Neutrophil (primary cell): ENCODE results near the gene PVALEF.
A peak's percentile ranks its signal among the peaks of the same experiment; 100 is the strongest.
"Not testable (repeated sequence)": the region's sequence is repeated elsewhere in the genome, so short reads cannot be mapped to it uniquely, and the experiment has no call there.

Experiments
- H3K27ac ChIP-seq: fragments of 200-600 bp; sonication (generic); 2 replicates; pipeline ENCODE4 v1.5.1; 2016; ENCODE audit warnings: mild to moderate bottlenecking, moderate library complexity
- H3K27me3 ChIP-seq: fragments of 200-600 bp; sonication (generic); 2 replicates; pipeline ENCODE4 v1.6.0; 2016; ENCODE audit warnings: mild to moderate bottlenecking
- H3K36me3 ChIP-seq: fragments of 200-600 bp; sonication (generic); 2 replicates; pipeline ENCODE4 v1.5.1; 2017
- H3K4me1 ChIP-seq, 2 experiments: fragments of 200-600 bp in 1 of 2; sonication (generic) in 1 of 2; 1 replicate in 1 of 2; 2 replicates in 1 of 2; pipeline versions ENCODE4 v1.5.1 to v1.6.1; 2013 to 2016; ENCODE audit warnings: low read depth in 1 of 2, low read length in 1 of 2, mild to moderate bottlenecking in 1 of 2, moderate library complexity in 1 of 2; ENCODE audit not compliant: control insufficient read depth in 1 of 2, insufficient read depth in 1 of 2
- H3K4me3 ChIP-seq, 2 experiments: fragments of 200-600 bp in 1 of 2; sonication (generic) in 1 of 2; 1 replicate in 1 of 2; 2 replicates in 1 of 2; pipeline ENCODE4 v1.5.1; 2013 to 2016; ENCODE audit warnings: low read depth in 1 of 2, low read length in 1 of 2, mild to moderate bottlenecking in 1 of 2, moderate library complexity in 1 of 2
- H3K9me3 ChIP-seq: fragments of 200-600 bp; sonication (generic); 2 replicates; pipeline ENCODE4 v1.5.1; 2016
- TF ChIP-seq, protein P1 (sequence below): fragments of 200-600 bp; sonication (generic); IDR thresholded peaks from 2 replicates; pipeline ENCODE4 v1.5.1; 2016; ENCODE audit warnings: antibody characterized with exemption

The PVALEF gene

DNA sequence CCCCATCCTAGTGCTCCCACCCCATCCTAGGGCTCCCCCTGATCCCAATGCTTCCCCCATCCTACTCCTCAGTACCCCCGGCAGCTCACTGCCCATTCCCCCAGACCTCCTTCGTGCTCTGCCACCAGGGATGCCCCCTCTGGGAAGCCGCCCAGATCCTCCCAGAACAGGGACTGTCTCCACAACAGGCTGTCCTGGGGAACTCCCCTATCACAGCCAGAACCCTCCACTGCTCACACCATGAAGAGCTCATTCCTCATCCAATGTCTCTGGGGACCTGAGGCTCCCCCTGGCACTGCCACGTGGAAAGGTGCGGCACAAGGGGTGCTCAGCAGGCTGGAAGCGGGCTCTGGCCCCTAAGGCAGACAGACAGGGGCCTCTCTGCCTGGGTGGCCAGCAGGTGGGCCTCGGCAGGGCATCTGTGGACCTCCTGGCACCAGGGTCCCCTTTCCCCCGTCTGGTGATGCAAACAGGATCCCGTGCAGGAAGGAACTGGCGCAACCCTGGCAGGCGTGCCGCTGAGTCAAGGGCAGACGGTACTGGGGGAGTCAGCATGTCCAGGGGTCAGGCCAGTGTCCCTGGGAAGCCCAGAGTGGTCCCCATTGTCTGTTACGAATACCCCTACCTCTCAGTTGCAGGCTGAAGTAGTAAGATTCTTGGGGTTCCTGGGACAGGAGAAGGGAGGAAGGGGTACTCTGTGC, 14.8 kb upstream of the PVALEF start:
- Histone ChIP-seq H3K36me3 (peaks cover 11% of the 10 kb centered on the region), H3K27ac (peak overlapping the region; percentile 96), H3K9me3 (no peaks in the 10 kb centered on the region), H3K4me1 (peaks cover 87 to 89% of the 10 kb centered on the region in 2 experiments), H3K27me3 (no peaks in the 10 kb centered on the region), H3K4me3 (peak overlapping the region; percentile 75 to 84)
- TF ChIP-seq, protein P1, sequence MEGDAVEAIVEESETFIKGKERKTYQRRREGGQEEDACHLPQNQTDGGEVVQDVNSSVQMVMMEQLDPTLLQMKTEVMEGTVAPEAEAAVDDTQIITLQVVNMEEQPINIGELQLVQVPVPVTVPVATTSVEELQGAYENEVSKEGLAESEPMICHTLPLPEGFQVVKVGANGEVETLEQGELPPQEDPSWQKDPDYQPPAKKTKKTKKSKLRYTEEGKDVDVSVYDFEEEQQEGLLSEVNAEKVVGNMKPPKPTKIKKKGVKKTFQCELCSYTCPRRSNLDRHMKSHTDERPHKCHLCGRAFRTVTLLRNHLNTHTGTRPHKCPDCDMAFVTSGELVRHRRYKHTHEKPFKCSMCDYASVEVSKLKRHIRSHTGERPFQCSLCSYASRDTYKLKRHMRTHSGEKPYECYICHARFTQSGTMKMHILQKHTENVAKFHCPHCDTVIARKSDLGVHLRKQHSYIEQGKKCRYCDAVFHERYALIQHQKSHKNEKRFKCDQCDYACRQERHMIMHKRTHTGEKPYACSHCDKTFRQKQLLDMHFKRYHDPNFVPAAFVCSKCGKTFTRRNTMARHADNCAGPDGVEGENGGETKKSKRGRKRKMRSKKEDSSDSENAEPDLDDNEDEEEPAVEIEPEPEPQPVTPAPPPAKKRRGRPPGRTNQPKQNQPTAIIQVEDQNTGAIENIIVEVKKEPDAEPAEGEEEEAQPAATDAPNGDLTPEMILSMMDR = no peak

DNA sequence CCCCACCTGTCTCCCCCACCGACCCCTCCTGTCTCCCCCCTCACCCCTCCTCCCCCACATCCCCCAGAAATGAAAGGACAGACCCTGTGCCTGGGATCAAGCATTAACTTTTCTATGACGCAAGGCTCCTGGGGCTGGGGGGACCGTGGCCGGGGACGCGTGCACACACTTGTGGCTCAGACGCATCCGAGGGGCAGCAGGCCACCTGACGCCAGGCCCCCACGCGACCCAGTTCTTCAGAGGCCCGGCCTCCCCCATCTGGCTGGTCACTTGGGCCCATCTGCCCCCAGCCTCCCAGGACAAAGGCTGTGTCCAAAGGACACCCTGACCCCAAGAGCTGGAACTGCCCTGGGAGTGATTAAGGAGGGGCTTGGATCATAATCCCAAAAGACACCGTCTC, 14.0 kb upstream of the PVALEF start:
- Histone ChIP-seq H3K27me3 (no peaks in the 10 kb centered on the region), H3K4me3 (peak overlapping the region; percentile 75 to 84), H3K36me3 (peaks cover 11% of the 10 kb centered on the region), H3K27ac (peak overlapping the region; percentile 96), H3K9me3 (no peaks in the 10 kb centered on the region), H3K4me1 (peaks cover 79 to 81% of the 10 kb centered on the region in 2 experiments)
- TF ChIP-seq, protein P1 = no peak

DNA sequence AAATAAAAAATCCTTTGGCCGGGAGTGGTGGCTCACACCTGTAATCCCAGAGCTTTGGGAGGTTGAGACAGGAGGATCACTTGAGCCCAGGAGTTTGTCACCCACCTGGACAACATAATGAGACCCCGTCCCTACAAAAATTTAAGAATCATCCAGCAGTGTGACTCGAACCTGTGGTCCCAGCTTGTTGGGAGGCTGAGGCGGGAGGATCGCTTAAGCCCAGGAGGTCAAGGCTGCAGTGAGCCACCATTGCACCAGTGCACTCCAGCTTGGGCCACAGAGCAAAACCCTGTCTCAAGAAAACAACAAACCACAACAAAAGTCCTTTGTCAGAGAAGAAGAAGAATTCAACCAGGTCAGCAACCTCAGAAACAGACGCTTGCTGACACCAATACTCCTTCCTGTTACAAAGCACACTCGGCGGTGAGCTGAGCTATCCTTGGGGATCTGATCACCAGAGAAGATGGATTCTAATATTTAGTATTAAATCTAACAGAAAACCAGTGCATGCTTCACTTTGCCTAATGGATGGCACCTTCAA, 12.9 kb upstream of the PVALEF start:
- Histone ChIP-seq H3K36me3 (peaks cover 10% of the 10 kb centered on the region), H3K27me3 (no peaks in the 10 kb centered on the region), H3K4me1 (peaks cover 69 to 79% of the 10 kb centered on the region in 2 experiments), H3K9me3 (no peaks in the 10 kb centered on the region), H3K4me3 (peak overlapping the region; percentile 75 to 84), H3K27ac (peak overlapping the region; percentile 96)
- TF ChIP-seq, protein P1 = no peak

DNA sequence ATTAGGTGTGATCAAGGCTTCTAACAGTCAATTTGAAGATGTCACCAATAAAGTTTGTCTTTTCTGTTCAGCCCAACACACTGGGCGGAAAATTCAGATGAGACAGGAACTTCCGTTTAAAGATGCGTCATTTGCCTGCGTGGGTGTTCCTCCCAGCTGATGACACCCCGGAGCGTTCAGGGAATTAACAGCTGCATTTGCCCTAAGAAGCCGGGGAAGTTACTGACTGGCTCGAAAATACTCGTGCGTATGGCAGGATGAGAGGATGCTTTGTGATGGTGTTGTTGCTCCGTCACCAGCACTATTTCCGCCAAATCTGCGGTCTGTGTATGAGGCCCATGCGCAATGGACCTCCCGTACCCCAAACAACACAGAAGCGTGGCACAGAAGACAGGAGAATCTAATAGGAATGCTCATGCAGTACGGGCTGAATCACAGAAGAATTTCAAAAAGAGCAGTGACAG, 11.9 kb upstream of the PVALEF start:
- H3K4me1 ChIP-seq = peaks cover 67 to 79% of the 10 kb centered on the region in 2 experiments
- TF ChIP-seq, protein P1 = no peak

DNA sequence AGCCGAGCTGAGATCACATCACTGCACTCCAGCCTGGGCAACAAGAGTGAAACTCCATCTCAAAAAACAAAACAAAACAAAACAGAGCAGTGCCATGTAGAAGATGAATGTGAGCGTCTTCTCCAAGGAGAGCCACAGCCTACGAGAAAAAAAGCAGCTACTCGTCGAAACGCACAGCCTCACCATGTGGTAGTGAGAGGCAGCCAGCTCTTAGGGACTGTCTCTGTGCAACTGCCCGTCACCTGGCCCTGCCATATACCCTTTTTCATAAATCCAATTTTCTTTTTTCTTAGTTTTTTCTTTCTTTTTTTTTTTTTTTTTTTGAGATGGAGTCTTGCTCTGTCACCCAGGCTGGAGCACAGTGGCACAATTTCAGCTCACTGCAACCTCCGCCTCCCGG, 11.3 kb upstream of the PVALEF start:
- Histone ChIP-seq H3K36me3 (peaks cover 14% of the 10 kb centered on the region), H3K4me1 (peaks cover 67 to 79% of the 10 kb centered on the region in 2 experiments), H3K27ac (peak overlapping the region; percentile 96)
- H3K9me3 ChIP-seq, H3K4me3 ChIP-seq, H3K27me3 ChIP-seq: not testable (repeated sequence)

More for the DNA sequence above, 11.9 kb upstream of the PVALEF start:
- peak overlapping the region; percentile 96 for H3K27ac ChIP-seq
- no peak overlapping the region for H3K4me3 ChIP-seq
- H3K36me3 ChIP-seq = peaks cover 13% of the 10 kb centered on the region
- H3K9me3 ChIP-seq = no peaks in the 10 kb centered on the region
- no peaks in the 10 kb centered on the region for H3K27me3 ChIP-seq

DNA sequence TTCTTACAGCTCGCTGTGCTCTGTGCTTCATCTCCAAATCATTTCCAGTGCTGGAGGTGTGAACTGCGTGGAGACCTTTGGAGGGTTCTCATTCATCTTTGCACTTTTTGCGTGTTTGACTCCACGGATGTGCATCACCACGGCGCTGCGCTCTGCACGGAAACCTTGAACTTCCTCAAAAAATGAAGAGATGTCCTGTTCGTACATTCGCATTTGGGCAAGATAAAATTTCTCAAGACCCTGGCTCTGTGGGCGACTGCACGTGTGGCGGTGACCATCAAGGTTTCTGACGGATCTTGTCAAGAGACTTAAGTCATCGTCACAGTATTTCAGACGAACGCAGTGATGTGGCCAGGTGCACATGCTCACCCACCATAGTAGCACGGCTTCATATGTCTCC, 10.3 kb upstream of the PVALEF start:
- Histone ChIP-seq H3K4me3 (no peak overlapping the region), H3K9me3 (no peaks in the 10 kb centered on the region), H3K27me3 (no peaks in the 10 kb centered on the region), H3K4me1 (peaks cover 66 to 73% of the 10 kb centered on the region in 2 experiments), H3K27ac (peak overlapping the region; percentile 96), H3K36me3 (peaks cover 14% of the 10 kb centered on the region)
- TF ChIP-seq, protein P1 = no peak
